Hematopoietic multipotent progenitor cell treated with erythropoietin and hydrocortisone succinate and interleukin-3 and kit ligand, for 17 days (in vitro differentiated cells): Measurements from ENCODE around the gene MTHFD1L.
"Not testable (repeated sequence)": the region's sequence is repeated elsewhere in the genome, so short reads cannot be mapped to it uniquely, and the experiment has no call there.

Experiments used
- DNase-seq: peaks from one replicate; pipeline ENCODE4 v3.0.0-alpha.2; 2015; ENCODE audit warnings: low spot score

Gene MTHFD1L

DNA sequence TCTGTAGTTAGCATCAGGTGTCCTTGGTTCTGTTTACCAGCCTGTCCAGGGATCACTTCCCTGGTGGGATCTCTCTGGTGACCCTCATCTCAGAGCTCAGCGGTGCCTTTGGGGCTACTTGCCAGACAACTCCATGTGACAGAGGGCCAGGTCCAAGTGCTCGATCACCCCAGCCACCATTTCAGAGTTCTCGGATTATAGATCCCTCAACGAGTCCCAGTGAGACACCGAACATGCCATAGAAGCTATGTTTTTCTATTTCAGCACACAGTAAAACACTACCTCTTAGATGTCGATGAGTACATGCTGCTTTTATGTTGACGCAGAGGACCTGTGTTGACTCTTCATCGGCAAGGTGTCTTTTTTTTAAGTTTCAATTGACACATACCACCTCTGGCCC is 204.1 kb downstream of the MTHFD1L start:
- DNase-seq: no peak

DNA sequence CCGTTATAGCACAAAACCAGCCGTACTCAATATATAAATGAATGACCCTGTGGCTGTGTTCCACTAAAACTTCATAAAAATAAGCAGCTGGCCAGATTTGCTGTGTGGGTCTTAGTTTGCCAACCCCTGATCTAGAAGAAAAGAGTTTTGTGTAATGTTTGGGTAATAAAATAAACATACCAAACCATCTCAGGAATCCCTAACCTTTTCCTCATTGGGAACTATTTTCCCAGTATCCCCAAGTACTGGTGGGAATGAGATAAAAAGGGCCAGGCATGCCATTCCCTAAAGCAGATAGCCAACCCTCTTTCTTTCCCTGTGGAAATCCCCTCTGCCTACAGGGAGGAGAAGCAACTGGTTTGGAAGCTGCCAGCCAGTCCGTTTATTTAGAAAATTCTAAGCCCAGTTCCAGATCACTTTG is 205.1 kb downstream of the MTHFD1L start:
- DNase-seq: no peak

DNA sequence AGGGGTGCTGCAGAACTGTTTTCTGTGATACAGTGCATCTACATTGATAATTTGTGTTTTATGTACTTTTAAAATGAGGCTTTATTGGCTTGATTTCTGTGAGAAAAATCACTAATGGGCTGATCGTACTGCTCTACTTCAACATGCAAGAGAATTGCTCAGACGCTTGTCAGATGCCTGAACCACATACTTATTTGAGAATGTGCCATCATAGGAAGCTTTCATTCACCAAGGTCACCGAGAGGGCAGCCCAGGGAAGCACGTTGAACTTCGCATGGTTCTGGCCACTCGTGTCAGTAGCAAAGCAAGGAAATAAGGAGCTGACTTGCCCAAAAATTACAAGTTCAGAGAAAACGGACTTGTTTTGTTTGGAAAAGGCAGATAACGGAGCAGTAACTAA is 205.8 kb downstream of the MTHFD1L start:
- DNase-seq: no peak

DNA sequence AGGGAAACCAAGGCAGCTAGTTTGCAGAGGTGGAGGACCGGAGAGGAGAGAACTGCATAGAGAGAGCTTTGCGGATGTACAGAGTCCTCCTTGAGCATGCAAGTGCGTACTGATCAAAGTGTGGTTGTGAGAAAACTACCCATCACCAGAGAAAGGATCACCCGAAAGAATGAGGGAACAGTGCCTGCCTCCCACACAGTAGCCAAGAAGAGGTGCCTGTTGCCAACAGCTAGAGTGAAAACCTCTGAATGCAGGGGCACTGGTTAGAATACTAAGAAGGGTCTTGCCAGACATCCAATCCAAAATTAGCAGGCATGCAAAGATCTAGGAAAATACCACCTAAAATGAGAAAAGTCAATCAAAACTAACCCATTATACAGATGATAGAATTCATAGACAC is 207.6 kb downstream of the MTHFD1L start:
- no peak for DNase-seq

DNA sequence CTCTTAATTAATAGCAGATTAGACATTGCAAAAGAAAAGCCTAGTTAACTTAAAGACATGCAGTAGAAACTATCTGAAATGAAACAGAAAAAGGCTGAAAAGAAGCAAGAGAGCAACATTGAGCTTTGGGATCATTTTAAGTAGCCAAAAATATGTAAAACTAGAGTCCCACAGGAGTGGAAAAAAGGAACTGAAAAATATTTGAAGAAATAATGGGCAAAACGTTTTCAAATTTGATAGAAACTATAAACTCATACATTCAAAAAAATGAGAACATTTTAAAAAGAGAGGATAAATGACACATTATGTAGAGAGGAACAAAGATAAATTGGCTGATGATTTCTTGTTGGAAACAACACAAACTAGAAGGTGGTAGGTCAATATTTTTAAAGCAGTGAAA is 208.2 kb downstream of the MTHFD1L start:
- no peak for DNase-seq

DNA sequence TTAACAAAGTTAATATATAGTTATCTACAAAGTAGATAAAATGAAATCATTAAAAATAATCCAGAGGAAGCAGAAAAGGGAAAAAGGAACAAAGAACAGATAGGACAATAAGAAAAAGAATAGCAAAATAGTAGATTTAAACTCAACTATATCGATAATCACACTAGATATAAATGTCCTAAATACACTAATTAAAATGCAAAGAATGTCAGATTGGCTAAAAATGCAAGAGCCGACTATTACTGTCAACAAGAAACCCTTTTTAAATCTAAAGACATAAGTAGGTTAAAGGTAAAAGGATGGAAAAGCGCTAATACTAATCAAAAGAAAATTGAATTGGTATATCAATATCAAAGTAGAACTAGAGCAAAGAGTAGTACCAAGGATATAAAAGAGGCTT is 209.5 kb downstream of the MTHFD1L start:
- DNase-seq: no peak

DNA sequence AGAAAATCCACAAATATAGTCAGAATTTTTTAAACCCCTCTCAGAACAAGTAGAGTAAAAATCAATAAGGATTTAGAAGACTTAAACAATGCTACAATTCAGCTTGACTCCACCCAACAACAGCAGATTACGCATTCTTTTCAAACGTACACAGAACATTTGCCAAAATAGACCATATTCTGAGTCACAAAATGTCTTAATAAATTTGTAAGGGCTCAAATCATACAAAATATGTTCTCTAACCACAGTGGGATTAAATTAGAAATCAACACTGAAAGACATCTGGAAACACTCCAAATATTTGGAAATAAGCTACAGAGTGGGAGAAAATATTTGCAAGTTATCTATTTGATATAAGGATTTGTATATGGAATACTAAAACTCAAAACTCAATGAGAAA is 210.0 kb downstream of the MTHFD1L start:
- no peak for DNase-seq

DNA sequence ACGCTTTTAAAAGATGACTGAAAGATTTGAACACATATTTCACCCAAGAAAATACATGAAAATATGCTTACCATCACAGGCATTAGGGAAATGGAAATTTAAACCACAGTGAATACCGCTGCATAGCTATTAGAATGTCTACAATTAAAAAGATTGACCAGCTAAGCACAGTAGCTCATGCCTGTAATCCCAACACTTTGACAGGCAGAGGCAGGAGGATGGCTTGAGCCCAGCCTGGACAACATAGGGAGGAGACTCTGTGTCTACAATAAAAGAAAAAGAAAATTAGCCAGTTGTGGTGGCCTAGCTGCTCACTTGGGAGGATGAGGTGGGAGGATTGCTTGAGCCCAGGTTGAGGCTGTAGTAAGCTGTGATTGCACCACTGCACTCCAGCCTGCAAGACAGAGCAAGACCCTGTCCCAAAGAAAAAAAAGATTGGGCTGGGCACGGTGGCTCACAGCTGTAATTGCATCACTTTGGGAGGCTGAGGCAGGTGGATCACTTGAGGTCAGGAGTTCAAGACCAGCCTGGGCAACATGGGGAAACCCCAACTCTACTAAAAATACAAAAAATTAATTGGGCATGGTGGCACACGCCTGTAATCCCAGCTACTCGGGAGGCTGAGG is 210.5 kb downstream of the MTHFD1L start:
- no peak for DNase-seq

DNA sequence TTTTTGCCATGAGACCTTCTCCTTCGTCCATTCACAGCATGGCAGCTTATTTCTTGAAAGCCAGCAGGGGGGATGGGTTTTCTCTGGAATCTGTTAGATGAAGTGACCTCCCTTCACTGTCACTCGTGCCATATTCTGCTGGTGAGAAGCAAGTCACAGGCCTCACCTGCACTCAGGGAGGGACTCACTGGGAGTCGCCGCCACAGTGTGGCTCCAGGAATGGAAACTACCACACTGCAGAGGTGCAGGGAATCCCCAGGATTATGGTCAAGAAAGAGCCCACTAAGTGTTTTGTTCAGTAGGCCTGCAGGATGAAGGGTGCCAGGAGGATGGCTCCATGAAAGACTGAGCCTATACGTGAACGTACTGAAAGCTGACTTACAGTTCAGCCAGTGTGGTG is 213.2 kb downstream of the MTHFD1L start:
- no peak for DNase-seq

DNA sequence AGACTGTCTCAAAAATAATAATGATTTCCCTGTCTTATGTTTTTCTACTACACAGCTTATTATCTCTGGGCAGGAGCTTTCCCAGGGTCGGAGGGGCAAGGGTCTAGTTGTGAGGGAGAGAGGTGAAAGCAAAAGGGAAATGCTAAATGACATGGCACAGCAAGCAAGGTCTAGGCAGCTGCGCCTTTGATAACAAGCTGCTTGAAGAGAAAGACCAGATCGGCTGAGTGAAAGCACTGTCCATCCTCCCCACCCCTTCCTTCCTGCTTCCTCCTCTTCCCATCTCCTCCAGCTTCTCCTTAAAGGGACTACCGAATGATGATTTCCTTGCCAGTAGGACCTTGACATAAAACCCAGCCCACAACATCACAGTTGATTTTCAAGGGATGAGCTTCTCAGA is 216.2 kb downstream of the MTHFD1L start:
- no peak for DNase-seq

DNA sequence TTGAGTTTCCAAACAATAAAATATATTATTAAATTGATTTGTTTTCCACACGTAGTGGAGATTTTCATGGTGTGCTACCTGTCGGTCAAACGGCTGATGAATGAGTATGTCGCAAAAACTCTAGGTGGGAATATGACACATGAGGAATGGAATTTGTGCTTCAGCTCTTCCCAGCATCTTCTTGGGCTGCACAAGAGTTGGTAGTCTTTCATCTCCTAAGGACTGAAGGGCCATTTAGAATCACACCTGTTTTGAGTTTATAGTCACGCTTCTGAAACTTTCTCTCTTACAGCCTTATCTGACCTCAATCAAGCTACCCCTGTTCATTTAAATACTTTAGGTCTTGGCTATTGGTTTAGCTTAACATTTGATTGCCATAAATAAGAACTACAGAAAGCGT is 216.6 kb downstream of the MTHFD1L start:
- DNase-seq: no peak

DNA sequence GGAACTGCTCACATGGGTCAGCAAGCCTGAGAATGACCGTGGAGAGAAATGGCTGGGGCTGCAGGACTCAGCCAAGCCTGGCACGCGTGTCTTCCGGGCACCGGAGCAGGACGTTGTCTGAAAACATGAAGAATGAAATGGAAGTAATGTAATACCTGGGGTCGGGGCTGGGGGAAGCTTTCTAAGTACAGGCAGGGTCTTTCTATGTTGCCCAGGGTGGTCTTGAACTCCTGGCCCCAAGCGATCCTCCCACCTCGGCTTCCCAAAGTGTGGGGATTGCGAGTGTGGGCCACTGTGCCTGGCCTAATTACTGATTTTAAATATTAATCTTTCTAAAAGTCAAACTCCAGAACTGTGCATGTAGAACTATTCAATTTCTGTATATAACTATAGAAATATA is 218.8 kb downstream of the MTHFD1L start:
- DNase-seq: no peak

DNA sequence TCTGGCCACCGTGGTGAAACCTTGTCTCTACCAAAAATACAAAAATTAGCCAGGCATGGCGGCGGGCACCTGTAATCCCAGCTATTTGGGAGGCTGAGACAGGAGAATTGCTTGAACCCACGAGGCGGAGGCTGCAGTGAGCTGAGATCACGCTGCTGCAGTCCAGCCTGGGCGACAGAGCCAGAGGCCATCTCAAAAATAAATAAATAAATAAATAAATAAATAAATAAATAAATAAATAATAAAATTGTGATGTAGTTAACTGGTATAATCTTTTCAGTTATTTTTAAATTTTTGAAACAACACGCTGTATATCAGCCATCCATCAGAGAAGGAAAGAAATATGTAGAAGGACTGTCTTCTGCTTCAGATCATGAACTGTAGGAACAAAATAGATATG is 221.6 kb downstream of the MTHFD1L start:
- DNase-seq: not testable (repeated sequence)

DNA sequence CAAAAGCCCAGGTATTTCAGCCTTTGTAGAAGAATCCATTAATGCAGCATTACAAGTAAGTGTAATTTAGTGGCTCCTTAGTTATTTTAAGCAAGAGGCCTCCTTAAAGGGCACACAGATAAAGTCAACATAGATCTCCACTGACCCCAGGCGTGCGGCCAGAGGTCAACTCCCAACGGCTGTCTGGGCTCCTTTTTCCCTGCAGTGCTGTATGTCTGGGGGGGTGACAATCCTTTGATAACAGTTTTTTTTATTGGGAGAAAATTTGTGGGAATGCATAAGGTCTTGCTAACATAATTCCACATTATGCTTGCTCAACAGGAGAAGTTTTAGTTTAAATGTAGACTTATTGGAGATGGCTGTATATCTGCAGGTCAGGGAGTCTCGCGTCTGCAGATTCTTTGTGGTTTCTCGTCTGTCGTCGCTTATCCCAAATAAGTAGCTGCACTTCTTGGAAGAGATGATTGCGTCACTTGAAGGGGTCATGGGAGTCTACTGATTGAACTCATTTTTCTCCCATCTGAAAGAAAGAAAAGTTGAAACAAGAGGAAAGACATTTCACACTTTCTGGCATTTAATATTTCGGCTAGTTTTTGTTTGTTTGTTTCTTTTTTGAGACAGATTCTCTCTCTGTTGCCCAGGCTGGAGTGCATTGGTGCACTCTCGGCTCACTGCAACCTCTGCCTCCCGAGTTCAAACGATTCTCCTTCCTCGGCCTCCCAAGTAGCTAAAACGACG is 222.5 kb downstream of the MTHFD1L start:
- no peak for DNase-seq

DNA sequence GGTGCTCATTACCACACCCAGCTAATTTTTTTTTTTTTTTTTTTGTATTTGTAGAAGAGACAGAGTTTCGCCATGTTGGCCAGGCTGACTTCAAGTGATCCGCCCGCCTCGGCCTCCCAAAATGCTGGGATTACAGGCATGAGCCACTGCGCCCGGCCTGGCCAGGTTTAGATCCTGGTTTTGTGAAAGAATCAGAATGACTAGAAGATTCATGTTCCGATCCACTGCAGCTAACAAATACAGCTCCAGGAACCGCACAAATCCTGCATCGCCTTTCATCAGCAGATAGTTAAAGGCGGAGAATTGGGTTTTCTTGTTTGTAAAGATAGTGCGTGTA is 223.1 kb downstream of the MTHFD1L start:
- no peak for DNase-seq

DNA sequence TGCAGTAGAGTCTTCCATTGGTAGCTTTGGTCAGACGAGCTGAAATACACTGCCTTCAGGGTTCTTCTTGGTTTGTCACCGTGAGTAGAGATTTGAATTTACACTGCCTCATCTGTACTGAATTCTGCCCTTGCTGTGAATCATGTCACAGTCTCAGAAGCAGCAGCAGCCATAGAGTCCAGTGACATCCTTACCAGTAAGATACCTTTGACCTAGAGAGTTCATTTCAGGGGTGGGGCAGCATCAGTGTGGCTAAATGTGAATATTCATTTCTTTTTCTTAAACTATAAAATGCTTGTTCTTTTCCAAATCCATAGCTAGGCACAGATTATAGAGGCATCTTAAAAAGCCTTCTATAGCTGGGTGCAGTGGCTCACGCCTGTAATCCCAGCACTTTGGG is 223.5 kb downstream of the MTHFD1L start:
- no peak for DNase-seq

DNA sequence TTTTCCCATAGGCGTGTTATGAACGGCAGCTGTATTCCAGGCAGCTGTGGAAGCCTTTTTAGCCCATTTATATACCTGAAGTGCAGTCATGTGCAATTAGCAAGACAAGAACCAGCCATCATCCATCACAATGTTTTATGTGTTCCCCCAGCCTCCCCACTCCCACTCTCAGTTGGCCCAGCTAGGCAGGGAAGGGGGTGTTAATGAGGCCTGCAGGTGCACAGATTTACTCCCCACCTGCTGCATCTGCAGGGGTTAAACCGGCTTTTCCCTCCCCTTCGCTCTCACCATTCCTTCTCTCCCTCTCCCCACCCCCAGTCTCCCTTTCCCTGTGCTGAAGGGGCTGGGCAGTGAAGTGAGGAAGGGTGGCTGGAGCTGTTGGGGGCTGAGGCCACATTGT is 224.5 kb downstream of the MTHFD1L start:
- no peak for DNase-seq

DNA sequence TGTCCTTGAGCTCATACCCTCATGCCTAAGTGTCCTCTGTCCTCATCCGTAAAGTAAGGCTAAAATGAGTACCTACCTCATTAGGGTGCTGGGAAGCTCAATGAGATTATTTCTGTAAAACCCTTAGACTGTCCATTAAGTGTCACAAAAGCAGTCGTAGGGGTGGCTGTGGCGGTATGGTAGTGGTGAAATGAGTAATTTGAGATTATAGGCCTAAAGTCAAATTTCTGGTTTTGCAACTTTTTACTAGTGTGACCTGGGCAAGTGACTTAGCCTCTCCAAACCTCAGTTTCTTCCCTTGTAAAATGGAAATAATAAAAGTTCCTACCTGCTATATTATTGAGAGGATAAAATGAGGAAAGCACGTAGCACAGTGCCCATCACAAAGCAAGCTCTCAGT is 226.1 kb downstream of the MTHFD1L start:
- DNase-seq: no peak

DNA sequence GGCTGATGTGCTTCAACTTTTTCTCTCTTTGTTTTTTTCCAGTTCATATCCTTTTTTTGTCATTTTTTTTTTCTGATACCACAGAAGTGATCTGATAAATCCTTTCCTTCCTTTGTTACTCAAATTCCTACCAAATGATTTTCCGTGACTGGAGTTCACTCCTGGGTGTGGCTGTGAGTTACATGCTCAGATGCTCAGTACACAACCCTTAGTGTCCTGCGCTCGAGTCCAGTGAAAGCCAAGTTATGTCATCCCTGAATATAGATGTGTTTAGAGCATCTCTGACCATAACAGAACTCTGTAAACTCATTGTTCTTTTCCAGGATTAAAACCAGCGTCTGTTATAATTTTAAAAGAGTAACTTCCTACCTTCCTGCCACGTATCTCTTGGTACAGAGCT is 227.1 kb downstream of the MTHFD1L start:
- DNase-seq: no peak

DNA sequence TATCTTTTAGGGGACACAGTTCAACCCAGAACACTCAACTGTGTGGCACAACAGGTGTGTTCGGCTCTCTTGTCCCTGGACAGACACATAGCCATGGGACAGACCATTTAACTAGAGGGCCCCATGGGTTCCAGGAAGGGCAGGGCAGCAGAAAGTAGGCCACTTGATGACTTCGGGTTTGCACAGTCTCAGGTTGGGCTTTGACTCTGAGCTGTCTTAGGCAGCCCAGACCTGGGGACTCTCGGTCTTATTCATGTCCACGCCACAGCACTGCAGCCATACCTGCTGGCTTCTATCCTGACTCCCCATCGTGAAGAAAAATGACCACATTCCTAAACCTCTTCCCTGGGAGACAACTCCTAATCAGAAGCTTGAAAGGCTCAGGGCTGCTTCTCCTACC is 228.2 kb downstream of the MTHFD1L start:
- no peak for DNase-seq

DNA sequence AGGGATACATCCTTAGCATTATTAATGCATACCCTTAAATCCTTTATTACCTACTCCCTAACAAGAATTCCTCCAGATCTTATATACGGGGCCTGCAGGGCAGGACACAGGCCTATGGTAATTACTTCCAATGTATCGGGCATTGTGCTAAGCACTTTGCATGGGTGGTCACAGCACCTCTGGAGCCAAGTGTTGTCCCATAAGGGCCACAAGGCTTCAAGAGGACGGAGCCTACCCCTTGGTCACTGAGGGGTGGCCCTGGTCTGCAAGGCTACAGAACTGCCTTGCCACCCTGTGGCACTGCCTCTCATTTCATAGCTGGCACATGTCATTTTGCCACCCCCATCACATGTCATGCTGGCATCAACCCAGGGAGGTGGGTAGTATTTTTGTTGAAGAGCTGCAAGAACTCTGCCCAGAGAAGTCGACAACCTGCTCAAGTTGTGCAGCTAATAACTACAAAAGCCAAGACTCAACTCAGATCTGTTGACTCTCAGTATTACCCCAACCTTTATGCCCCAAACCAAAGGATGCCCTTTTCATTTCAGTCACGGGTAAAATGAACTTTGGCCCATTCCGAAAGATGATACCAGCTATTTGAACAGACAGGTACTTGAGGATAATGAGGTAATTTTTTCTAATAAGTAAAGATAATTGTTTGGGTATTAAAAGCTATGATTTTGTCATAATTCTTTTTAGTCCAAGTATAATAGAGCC is 230.2 kb downstream of the MTHFD1L start:
- DNase-seq: no peak

DNA sequence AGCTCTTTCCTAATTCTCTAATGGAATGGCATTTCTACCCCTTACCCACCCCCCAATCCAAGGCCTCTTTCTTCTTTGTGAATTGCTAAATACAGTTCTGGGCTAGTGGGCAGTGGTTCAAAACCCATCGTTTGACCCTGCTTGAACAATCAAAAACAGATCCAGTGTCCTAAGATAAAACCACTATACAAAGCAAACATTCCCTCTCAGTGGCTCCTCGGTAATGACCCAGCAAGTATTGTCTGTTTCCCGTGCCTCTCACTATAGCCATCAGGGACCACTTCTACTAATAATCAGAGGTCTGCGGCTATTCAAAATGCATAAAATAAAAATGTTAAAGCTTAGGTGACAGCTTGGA is 230.7 kb downstream of the MTHFD1L start:
- DNase-seq: no peak

DNA sequence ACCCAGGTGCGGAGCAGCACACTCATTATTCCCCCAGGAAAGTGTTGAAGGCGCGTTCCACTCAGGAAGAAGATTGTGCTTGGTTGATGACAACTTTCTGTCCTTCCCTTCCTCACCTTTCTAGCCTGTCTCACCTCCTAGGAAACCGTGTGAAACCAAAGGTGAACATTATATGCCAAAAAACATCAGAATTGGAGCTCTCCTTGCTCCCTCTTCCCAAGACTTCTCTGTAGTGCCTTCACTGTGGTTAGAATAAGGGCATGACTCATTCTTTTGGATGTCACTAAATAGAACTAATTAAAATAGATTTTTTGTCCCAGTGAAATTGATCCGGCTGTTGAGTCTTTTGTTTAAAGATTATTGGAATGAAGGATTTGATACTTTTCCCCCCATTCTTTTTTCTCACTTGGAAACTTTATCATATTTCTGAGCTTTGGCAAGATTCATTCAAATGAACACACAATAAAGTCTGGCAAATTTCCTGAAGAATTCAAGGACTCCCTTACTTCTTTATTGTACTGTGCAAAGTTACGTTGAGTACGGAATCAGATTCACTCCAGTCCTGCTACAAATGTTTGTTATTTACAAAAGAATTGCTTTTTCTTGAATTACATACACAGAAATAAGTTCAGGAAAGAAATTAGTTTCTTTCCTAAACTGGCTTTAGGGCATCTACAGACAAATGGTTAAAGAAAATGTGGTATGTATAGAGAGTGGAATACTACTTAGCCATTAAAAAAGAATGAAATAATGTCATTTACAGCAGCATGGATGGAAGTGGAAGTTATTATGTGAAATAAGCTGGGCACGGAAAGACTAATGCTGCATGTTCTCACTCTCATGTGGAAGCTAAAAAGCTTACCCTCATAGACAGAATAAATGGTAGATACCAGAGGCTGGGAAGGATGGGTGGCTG is 231.4 kb downstream of the MTHFD1L start:
- no peak for DNase-seq
